HepG2 (cell line): Measurements from ENCODE around the gene MEDAG. TPM values are rescaled to one million over a fixed set of nuclear protein-coding genes. Genes with fewer than 3 reads are reported as not detected.

Experiments used
- ATAC-seq: fragments of 200-7000 bp; cut with Tn5 transposase; 3 replicates; pipeline ENCODE4 v1.9.1; 2020; ENCODE audit warnings: mild to moderate bottlenecking, moderate library complexity
- BruUV-seq: library from RNA; stranded (reverse); fragments of 400-500 nt; replicated peaks from 2 replicates; lab custom pipeline; 2021; lab: Mats Ljungman, UMichigan
- CTCF ChIA-PET: fragments of 300-600 bp; formaldehyde crosslinking; extraction: SDS; loops from one replicate; lab custom pipeline; 2021; ENCODE audit warnings: low total read pairs, inconsistent platforms, low intra/inter-chr PET ratio; lab: Yijun Ruan, JAX
- POLR2A ChIA-PET: fragments of 350-600 bp; sonication (Branson Sonifier 250); formaldehyde crosslinking; loops from one replicate; lab custom pipeline; 2020; ENCODE audit warnings: antibody characterized with exemption, inconsistent platforms; lab: Yijun Ruan, JAX
- DNase-seq: peaks from one replicate; pipeline ENCODE4 v3.0.0-alpha.2; 2015; ENCODE audit warnings: low spot score
- FAIRE-seq: peaks from 3 replicates; lab custom pipeline; 2011; peaks lifted over from hg19 to GRCh38; lab: Jason Lieb, UNC
- H2AFZ ChIP-seq: one replicate; pipeline ENCODE4 v1.6.1; 2011; ENCODE audit warnings: low read length, inconsistent platforms
- H3K27ac ChIP-seq: fragments of 300-600 bp; 3 replicates; pipeline ENCODE4 v1.8.0; 2011; ENCODE audit warnings: mixed run types, mild to moderate bottlenecking, mixed read lengths, low read length, inconsistent platforms; ENCODE audit not compliant: insufficient read depth; ENCODE audit errors: extremely low read length
- H3K27me3 ChIP-seq, 2 experiments: fragments of 200-600 bp in 1 of 2; 2 replicates in 1 of 2; 3 replicates in 1 of 2; pipeline versions ENCODE4 v1.6.0 to v1.8.0; 2011; ENCODE audit warnings: low read length in 2 of 2, mild to moderate bottlenecking in 2 of 2, moderate library complexity in 2 of 2, inconsistent platforms in 1 of 2; ENCODE audit not compliant: insufficient read depth in 2 of 2, control insufficient read depth in 1 of 2
- H3K36me3 ChIP-seq, 2 experiments: fragments of 200-600 bp in 1 of 2; replicated peaks in 1 of 2; 2 replicates in 1 of 2; 3 replicates in 1 of 2; pipeline versions ENCODE4 v1.5.1 to v1.8.0; 2011; ENCODE audit warnings: low read length in 2 of 2, inconsistent platforms in 1 of 2; ENCODE audit not compliant: insufficient read depth in 2 of 2, control insufficient read depth in 1 of 2
- H3K4me1 ChIP-seq: 2 replicates; pipeline ENCODE4 v1.5.1; 2012; ENCODE audit warnings: low read length, inconsistent platforms; ENCODE audit not compliant: insufficient read depth
- H3K4me2 ChIP-seq: 2 replicates; pipeline ENCODE4 v1.6.0; 2011; ENCODE audit warnings: low read depth, low read length, inconsistent platforms
- H3K4me3 ChIP-seq, 3 experiments: fragments of 200-600 bp in 1 of 3; sonication (generic), shearing (Covaris generic) in 1 of 3; replicated peaks in 1 of 3; 2 replicates each; pipeline ENCODE4 v1.5.1; 2011 to 2016; ENCODE audit warnings: low read length in 3 of 3, inconsistent platforms in 2 of 3, low read depth in 2 of 3, mild to moderate bottlenecking in 2 of 3, control low read depth in 1 of 3, mixed read lengths in 1 of 3; ENCODE audit not compliant: insufficient read depth in 1 of 3
- H3K79me2 ChIP-seq: one replicate; pipeline ENCODE4 v1.6.1; 2011; ENCODE audit warnings: low read length, inconsistent platforms; ENCODE audit not compliant: insufficient read depth
- H3K9ac ChIP-seq: 2 replicates; pipeline ENCODE4 v1.6.0; 2011; ENCODE audit warnings: mild to moderate bottlenecking, low read depth, low read length, inconsistent platforms; ENCODE audit not compliant: insufficient read depth
- H3K9me3 ChIP-seq: 2 replicates; pipeline ENCODE4 v1.5.1; 2012; ENCODE audit warnings: mild to moderate bottlenecking, low read length
- H4K20me1 ChIP-seq: 2 replicates; pipeline ENCODE4 v1.6.0; 2011; ENCODE audit warnings: inconsistent platforms, mild to moderate bottlenecking, low read length, moderate library complexity; ENCODE audit not compliant: insufficient read depth
- CREM ChIP-seq, 2 experiments: sonication (generic) in 1 of 2; formaldehyde crosslinking in 1 of 2; IDR thresholded peaks; 2 replicates each; pipeline versions ENCODE4 v1.4.0 to v1.6.1; 2016 to 2020; ENCODE audit warnings: antibody characterized with exemption in 1 of 2, mild to moderate bottlenecking in 1 of 2, missing genetic modification reagents in 1 of 2
- DPF2 ChIP-seq: sonication (generic); formaldehyde crosslinking; IDR thresholded peaks from 2 replicates; pipeline ENCODE4 v1.4.0; 2020; ENCODE audit warnings: mild to moderate bottlenecking, low read depth, missing genetic modification reagents, borderline replicate concordance
- E2F2 ChIP-seq: sonication (generic); formaldehyde crosslinking; IDR thresholded peaks from 2 replicates; pipeline ENCODE4 v1.4.0; 2020; ENCODE audit warnings: missing genetic modification reagents, borderline replicate concordance
- FOXK1 ChIP-seq: sonication (generic); formaldehyde crosslinking; IDR thresholded peaks from 2 replicates; pipeline ENCODE4 v1.4.0; 2020; ENCODE audit warnings: low read depth, missing genetic modification reagents, borderline replicate concordance
- KDM3A ChIP-seq: IDR thresholded peaks from 2 replicates; pipeline ENCODE4 v1.6.1; 2018; ENCODE audit warnings: low read depth, missing compliant biosample characterization
- NFIC ChIP-seq: IDR thresholded peaks from 2 replicates; pipeline ENCODE4 v1.6.1; 2012; ENCODE audit warnings: mild to moderate bottlenecking, low read length, inconsistent platforms
- SKIL ChIP-seq: sonication (generic); formaldehyde crosslinking; IDR thresholded peaks from 2 replicates; pipeline ENCODE4 v1.8.0; 2022; ENCODE audit warnings: missing genetic modification reagents, mild to moderate bottlenecking, moderate library complexity, borderline replicate concordance
- UBTF ChIP-seq: sonication (generic); formaldehyde crosslinking; IDR thresholded peaks from 2 replicates; pipeline ENCODE4 v1.4.0; 2020; ENCODE audit warnings: mild to moderate bottlenecking, missing genetic modification reagents
- ZNF350 ChIP-seq: sonication (generic); formaldehyde crosslinking; IDR thresholded peaks from 2 replicates; pipeline ENCODE4 v1.4.0; 2020; ENCODE audit warnings: mild to moderate bottlenecking, low read depth, missing genetic modification reagents, borderline replicate concordance
- ZNF496 ChIP-seq: sonication (generic); formaldehyde crosslinking; IDR thresholded peaks from 2 replicates; pipeline ENCODE4 v1.8.1; 2023; ENCODE audit warnings: mild to moderate bottlenecking, moderate library complexity, missing genetic modification reagents; ENCODE audit not compliant: insufficient replicate concordance
- ZNF557 ChIP-seq: sonication (generic); formaldehyde crosslinking; IDR thresholded peaks from 2 replicates; pipeline ENCODE4 v1.4.0; 2020; ENCODE audit warnings: missing genetic modification reagents
- ZNF713 ChIP-seq: sonication (generic); formaldehyde crosslinking; IDR thresholded peaks from 2 replicates; pipeline ENCODE4 v1.4.0; 2020; ENCODE audit warnings: mild to moderate bottlenecking, missing genetic modification reagents
- ZNF746 ChIP-seq: sonication (generic); formaldehyde crosslinking; IDR thresholded peaks from 2 replicates; pipeline ENCODE4 v1.8.0; 2022; ENCODE audit warnings: mild to moderate bottlenecking, missing genetic modification reagents
- ZNF782 ChIP-seq: sonication (generic); formaldehyde crosslinking; IDR thresholded peaks from 2 replicates; pipeline ENCODE4 v1.4.0; 2020; ENCODE audit warnings: missing genetic modification reagents, mild to moderate bottlenecking, borderline replicate concordance
- ZNF816 ChIP-seq: sonication (generic); formaldehyde crosslinking; IDR thresholded peaks from 2 replicates; pipeline ENCODE4 v1.8.0; 2022; ENCODE audit warnings: missing genetic modification reagents, mild to moderate bottlenecking, borderline replicate concordance
- ZSCAN12 ChIP-seq: sonication (generic); formaldehyde crosslinking; IDR thresholded peaks from 2 replicates; pipeline ENCODE4 v1.9.0; 2021; ENCODE audit warnings: mild to moderate bottlenecking, missing genetic modification reagents
- WGBS: methylation state at CpG from one replicate; pipeline ENCODE4 v1.1.6; 2017; ENCODE audit warnings: low lambda C conversion rate; 5-methylcytosine and 5-hydroxymethylcytosine counted together
- in situ Hi-C: cut with HindIII; loops from 2 replicates; pipeline ENCODE4 v1.10.0; 2017; ENCODE audit warnings: low pct_unique_long_range_greater_than_20kb; ENCODE audit not compliant: extremely low pct_ligation_motif_present
- intact Hi-C: fragments of 100-400 bp; cut with micrococcal nuclease; formaldehyde crosslinking; loops from one replicate; pipeline ENCODE4 v1.10.0; 2022; ENCODE audit not compliant: unreplicated experiment
- polyA plus RNA-seq, 8 experiments: library from polyadenylated mRNA; depleted of rRNA in 3 of 8; stranded (reverse) in 7 of 8; unstranded in 1 of 8; fragments of >200 nt; fragmentation: Illumina TruSeq in 4 of 8; extraction: Trizol in 4 of 8; gene quantifications; 2 replicates each; pipeline versions ENCODE4 v1.2.1 to v1.2.3, GENCODE V29; 2011 to 2016; ENCODE audit warnings: low read depth in 4 of 8, missing spikeins in 1 of 8, mixed read lengths in 1 of 8; ENCODE audit not compliant: insufficient read depth in 1 of 8
- total RNA-seq, 5 experiments: library from RNA; depleted of rRNA; stranded (reverse); fragments of >200 nt; fragmentation: Illumina TruSeq; extraction: Trizol; gene quantifications; 2 replicates each; pipeline ENCODE4 v1.2.3, GENCODE V29; 2016; ENCODE audit warnings: low read depth in 1 of 5

The MEDAG gene
- total and polyA plus RNA-seq, 2 of the 13 experiments (the other 11 are each of a cell fraction or from before 2014, with no cell fraction given), result not detected

GRCh38 chr13:30863796-30864195 lies 42.3 kb upstream of the MEDAG start:
- in situ Hi-C loops, result loop anchor here (5.0 kb wide), 2 partner anchors 56 to 121 kb away; no protein-coding TSS in a partner anchor
- POLR2A ChIA-PET, result no interaction called here
- intact Hi-C loops, result loop anchor here (2.0 kb wide), 2 partner anchors 181 to 185 kb away; no protein-coding TSS in a partner anchor

More at GRCh38 chr13:30863796-30864195, 42.3 kb upstream of the MEDAG start:
- H4K20me1 ChIP-seq, result no peaks in the 10 kb centered on the region
- H3K4me1 ChIP-seq, result peaks cover 58% of the 10 kb centered on the region
- no peaks in the 10 kb centered on the region; a peak in 1 of 5 replicates for H3K27me3 ChIP-seq
- no peak overlapping the region for H3K4me2 ChIP-seq
- no peak overlapping the region for H2AFZ ChIP-seq
- no peak overlapping the region for H3K27ac ChIP-seq
- 87% methylated on average over 7 of the region's 7 CpGs for WGBS
- ATAC-seq (no peak), FAIRE-seq (no peak), DNase-seq (no peak)
- no peak overlapping the region for H3K9ac ChIP-seq
- TF ChIP-seq ZNF557 (CRISPR knock-in tag), result no peak
- TF ChIP-seq ZNF816, result no peak
- no peak for TF ChIP-seq DPF2 (CRISPR knock-in tag)
- TF ChIP-seq ZNF746 (CRISPR knock-in tag), result no peak
- TF ChIP-seq ZSCAN12 (CRISPR knock-in tag), result no peak
- no peak for TF ChIP-seq E2F2 (CRISPR knock-in tag)
- no peak for TF ChIP-seq ZNF496 (CRISPR knock-in tag)
- TF ChIP-seq ZNF782, result no peak
- TF ChIP-seq FOXK1, result no peak
- TF ChIP-seq ZNF713 (CRISPR knock-in tag), result no peak
- TF ChIP-seq CREM (IDR thresholded peaks at IDR 0.05), result no peak
- no peak for TF ChIP-seq CREM (CRISPR knock-in tag; IDR thresholded peaks at IDR 0.05)
- no peak for TF ChIP-seq NFIC
- no peak for TF ChIP-seq ZNF350
- no peak for TF ChIP-seq KDM3A (CRISPR knock-in tag)
- TF ChIP-seq UBTF, result no peak
- TF ChIP-seq SKIL (CRISPR knock-in tag), result no peak
- no peaks in the 10 kb centered on the region for H3K36me3 ChIP-seq
- no TSS peak for BruUV-seq
- CTCF ChIA-PET, result no interaction called here
- no peak overlapping the region for H3K4me3 ChIP-seq
- H3K79me2 ChIP-seq, result no peaks in the 10 kb centered on the region
- H3K9me3 ChIP-seq, result no peaks in the 10 kb centered on the region
